DMS 273 treated with DMSO at 0.1 percent for 48 hours (cell line): ENCODE data around the gene LRCH3.

Experiments used
- DNase-seq: peaks from one replicate; lab custom pipeline; 2025; lab: John Stamatoyannopoulos, UW

Gene LRCH3

GRCh38 chr3:197793247-197793646, 2.2 kb downstream of the LRCH3 start:
- no peak for DNase-seq

GRCh38 chr3:197794115-197794514, 3.1 kb downstream of the LRCH3 start:
- no peak for DNase-seq

- DNase-seq = no peak
Measured at GRCh38 chr3:197795200-197795599, 4.1 kb downstream of the LRCH3 start.

GRCh38 chr3:197796087-197796486, 5.0 kb downstream of the LRCH3 start:
- no peak for DNase-seq

GRCh38 chr3:197798863-197799262, 7.8 kb downstream of the LRCH3 start:
- DNase-seq = no peak

GRCh38 chr3:197800379-197800778, 9.3 kb downstream of the LRCH3 start:
- no peak for DNase-seq

- no peak for DNase-seq
Measured at GRCh38 chr3:197801891-197802778, 11.1 kb downstream of the LRCH3 start.

- no peak for DNase-seq
Measured at GRCh38 chr3:197802779-197803459, 11.9 kb downstream of the LRCH3 start.

- no peak for DNase-seq
Measured at GRCh38 chr3:197804511-197804910, 13.5 kb downstream of the LRCH3 start.

GRCh38 chr3:197807969-197808587, 17.0 kb downstream of the LRCH3 start:
- DNase-seq = no peak

GRCh38 chr3:197809356-197810020, 18.4 kb downstream of the LRCH3 start:
- DNase-seq = no peak

- DNase-seq = no peak
Measured at GRCh38 chr3:197810901-197811300, 19.8 kb downstream of the LRCH3 start.

- no peak for DNase-seq
Measured at GRCh38 chr3:197811343-197811742, 20.3 kb downstream of the LRCH3 start.

GRCh38 chr3:197814372-197814771, 23.3 kb downstream of the LRCH3 start:
- DNase-seq = no peak

GRCh38 chr3:197820550-197821335, 29.7 kb downstream of the LRCH3 start:
- DNase-seq = no peak

- no peak for DNase-seq
Measured at GRCh38 chr3:197829397-197830045, 38.5 kb downstream of the LRCH3 start.

GRCh38 chr3:197830308-197830966, 39.4 kb downstream of the LRCH3 start:
- no peak for DNase-seq

- no peak for DNase-seq
Measured at GRCh38 chr3:197830967-197831313, 39.9 kb downstream of the LRCH3 start.

- DNase-seq = no peak
Measured at GRCh38 chr3:197833930-197834715, 43.1 kb downstream of the LRCH3 start.

GRCh38 chr3:197835509-197835908, 44.5 kb downstream of the LRCH3 start:
- no peak for DNase-seq
